Fibroblast of villous mesenchyme (primary cell): ENCODE data around the gene GDI2. TPM values are rescaled to one million over a fixed set of nuclear protein-coding genes. Genes with fewer than 3 reads are reported as not detected.

Experiments
- DNase-seq: peaks from one replicate; pipeline ENCODE4 v3.0.0-alpha.2; 2010; ENCODE audit warnings: low read depth
- H3K4me3 ChIP-seq: 2 replicates; pipeline ENCODE4 v1.5.1; 2011; ENCODE audit warnings: low read depth, mild to moderate bottlenecking, low read length
- CTCF ChIP-seq: IDR thresholded peaks from 2 replicates; pipeline ENCODE4 v1.5.1; 2012; ENCODE audit warnings: low read depth, mild to moderate bottlenecking, low read length; ENCODE audit not compliant: insufficient read depth
- total RNA-seq: library from RNA; depleted of rRNA; stranded (reverse); fragments of >200 nt; gene quantifications from 2 replicates; pipeline ENCODE4 v1.2.3, GENCODE V29; 2012

The GDI2 gene
- total RNA-seq, 1 donor = 615 TPM

- TF ChIP-seq CTCF = no peak
- DNase-seq = no peak
- H3K4me3 ChIP-seq = no peak overlapping the region
Measured at GRCh38 chr10:5719546-5719945, 93.7 kb downstream of the GDI2 start.

Other genes with a start within 250 kb of the GDI2 start
- 9.1 and 15.1 TPM in 2 replicates for gene ASB13, start 146.8 kb downstream of the GDI2 start, total RNA-seq
- gene TASOR2, start 128.6 kb downstream of the GDI2 start, total RNA-seq = 86.3 and 122 TPM in 2 replicates
- gene ANKRD16, start 76.5 kb upstream of the GDI2 start, total RNA-seq = 4.7 and 9.3 TPM in 2 replicates
- gene FBH1, start 76.8 kb upstream of the GDI2 start, total RNA-seq = 78.9 and 91.5 TPM in 2 replicates
- gene IL15RA, start 164.1 kb upstream of the GDI2 start, total RNA-seq = 2.6 and 3.0 TPM in 2 replicates
- gene IL2RA, start 248.9 kb upstream of the GDI2 start, total RNA-seq = under 0.01 TPM in 1 of 2 replicates, not detected in the other